MM.1S (cell line): ENCODE data around the gene NHP2.

Experiments used
- EZH2 ChIP-seq: fragments of 300-600 bp; sonication (generic); optimal IDR thresholded peaks from 2 replicates; pipeline ENCODE3; 2017; ENCODE audit warnings: low read depth, mild to moderate bottlenecking, antibody characterized with exemption, low read length, mixed read lengths
- EZH2phosphoT487 ChIP-seq: fragments of 300-600 bp; sonication (generic); IDR thresholded peaks from 2 replicates; pipeline ENCODE4 v1.6.1; 2018; ENCODE audit warnings: antibody characterized with exemption, low read length
- TF ChIP-seq, protein P1 (sequence below): fragments of 300-600 bp; sonication (generic); IDR thresholded peaks from 2 replicates; pipeline ENCODE4 v1.5.1; 2016; ENCODE audit warnings: antibody characterized with exemption, low read length, mixed read lengths

DNA sequence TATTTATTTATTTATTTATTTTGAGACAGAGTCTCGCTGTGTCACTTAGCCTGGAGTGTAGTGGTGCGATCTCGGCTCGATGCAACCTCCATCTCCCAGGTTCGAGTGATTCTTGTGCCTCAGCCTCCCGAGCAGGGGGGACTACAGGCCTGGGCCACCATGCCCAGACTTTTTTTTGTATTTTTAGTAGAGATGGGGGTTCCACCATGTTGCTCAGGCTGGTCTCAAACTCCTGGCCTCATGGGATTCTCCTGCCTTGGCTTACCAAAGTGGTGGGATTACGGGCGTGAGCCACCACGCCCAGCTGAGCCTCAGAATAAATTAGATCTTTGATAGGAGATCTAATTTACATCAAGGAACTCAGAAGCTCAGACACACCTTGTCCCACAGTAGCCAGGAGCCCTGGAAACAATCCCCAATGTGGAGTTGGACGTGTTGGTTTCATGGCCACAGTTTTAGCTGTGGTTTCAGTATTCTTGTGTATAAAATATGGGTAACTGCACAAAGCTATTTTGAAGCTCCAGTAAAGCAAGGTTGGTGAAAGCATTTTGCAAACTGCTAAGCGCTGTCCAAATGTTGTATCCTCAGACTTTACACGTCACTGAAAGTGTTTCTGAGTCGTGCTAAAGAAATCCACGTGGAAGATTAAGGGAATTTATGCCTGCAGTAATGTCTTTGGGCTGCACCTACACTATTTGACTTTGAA, 47.7 kb upstream of the NHP2 start:
- TF ChIP-seq, protein P1, sequence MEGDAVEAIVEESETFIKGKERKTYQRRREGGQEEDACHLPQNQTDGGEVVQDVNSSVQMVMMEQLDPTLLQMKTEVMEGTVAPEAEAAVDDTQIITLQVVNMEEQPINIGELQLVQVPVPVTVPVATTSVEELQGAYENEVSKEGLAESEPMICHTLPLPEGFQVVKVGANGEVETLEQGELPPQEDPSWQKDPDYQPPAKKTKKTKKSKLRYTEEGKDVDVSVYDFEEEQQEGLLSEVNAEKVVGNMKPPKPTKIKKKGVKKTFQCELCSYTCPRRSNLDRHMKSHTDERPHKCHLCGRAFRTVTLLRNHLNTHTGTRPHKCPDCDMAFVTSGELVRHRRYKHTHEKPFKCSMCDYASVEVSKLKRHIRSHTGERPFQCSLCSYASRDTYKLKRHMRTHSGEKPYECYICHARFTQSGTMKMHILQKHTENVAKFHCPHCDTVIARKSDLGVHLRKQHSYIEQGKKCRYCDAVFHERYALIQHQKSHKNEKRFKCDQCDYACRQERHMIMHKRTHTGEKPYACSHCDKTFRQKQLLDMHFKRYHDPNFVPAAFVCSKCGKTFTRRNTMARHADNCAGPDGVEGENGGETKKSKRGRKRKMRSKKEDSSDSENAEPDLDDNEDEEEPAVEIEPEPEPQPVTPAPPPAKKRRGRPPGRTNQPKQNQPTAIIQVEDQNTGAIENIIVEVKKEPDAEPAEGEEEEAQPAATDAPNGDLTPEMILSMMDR: no peak
- TF ChIP-seq EZH2: no peak
- TF ChIP-seq EZH2phosphoT487: no peak
